DOHH2 (cell line): ENCODE data around the gene BEST3.

Experiments
- H3F3A ChIP-seq: fragments of 200-600 bp; sonication (generic), shearing (Covaris generic); 2 replicates; pipeline ENCODE4 v1.6.0; 2016; ENCODE audit warnings: antibody characterized with exemption, mild to moderate bottlenecking; ENCODE audit not compliant: control insufficient read depth, insufficient read depth
- H3K27ac ChIP-seq: fragments of 200-600 bp; sonication (generic); 2 replicates; pipeline ENCODE4 v1.5.1; 2014; ENCODE audit warnings: low read depth, mild to moderate bottlenecking, low read length, moderate library complexity
- H3K27me3 ChIP-seq: fragments of 200-600 bp; sonication (generic); 2 replicates; pipeline ENCODE4 v1.6.1; 2014; ENCODE audit warnings: mild to moderate bottlenecking, low read length, mixed read lengths; ENCODE audit not compliant: control insufficient read depth
- H3K36me3 ChIP-seq: fragments of 200-600 bp; sonication (generic); 2 replicates; pipeline ENCODE4 v1.6.1; 2014; ENCODE audit warnings: mild to moderate bottlenecking, low read length, moderate library complexity, mixed read lengths; ENCODE audit not compliant: control insufficient read depth
- H3K4me1 ChIP-seq: fragments of 200-600 bp; sonication (generic); 2 replicates; pipeline ENCODE4 v1.6.1; 2014; ENCODE audit warnings: mild to moderate bottlenecking, low read length, mixed read lengths; ENCODE audit not compliant: control insufficient read depth
- H3K4me2 ChIP-seq: fragments of 200-600 bp; sonication (generic); 2 replicates; pipeline ENCODE4 v1.6.0; 2014; ENCODE audit warnings: mild to moderate bottlenecking, low read length, moderate library complexity
- H3K4me3 ChIP-seq: fragments of 200-600 bp; sonication (generic); 2 replicates; pipeline ENCODE4 v1.5.1; 2014; ENCODE audit warnings: mild to moderate bottlenecking, low read length, mixed read lengths
- H3K79me2 ChIP-seq: fragments of 200-600 bp; sonication (generic); 2 replicates; pipeline ENCODE4 v1.6.1; 2014; ENCODE audit warnings: mild to moderate bottlenecking, low read length, mixed read lengths; ENCODE audit not compliant: control insufficient read depth
- H3K9me2 ChIP-seq: fragments of 200-600 bp; sonication (generic); replicated peaks from 2 replicates; pipeline ENCODE4 v1.6.1; 2014; ENCODE audit warnings: mild to moderate bottlenecking, low read length, mixed read lengths; ENCODE audit not compliant: control insufficient read depth
- H3K9me3 ChIP-seq: fragments of 200-600 bp; sonication (generic); 2 replicates; pipeline ENCODE4 v1.6.1; 2014; ENCODE audit warnings: antibody characterized with exemption, low read length, mixed read lengths; ENCODE audit not compliant: control insufficient read depth, insufficient read depth
- H4K20me1 ChIP-seq: fragments of 200-600 bp; sonication (generic); 2 replicates; pipeline ENCODE4 v1.6.0; 2014; ENCODE audit warnings: low read depth, mild to moderate bottlenecking, antibody characterized with exemption, low read length, moderate library complexity; ENCODE audit not compliant: control insufficient read depth, insufficient read depth
- EZH2phosphoT487 ChIP-seq: fragments of 200-600 bp; sonication (generic); IDR thresholded peaks from 2 replicates; pipeline ENCODE4 v1.6.1; 2017; ENCODE audit warnings: borderline replicate concordance, mild to moderate bottlenecking, antibody characterized with exemption, low read length, moderate library complexity, mixed read lengths
- TF ChIP-seq, protein P1 (sequence below): fragments of 200-600 bp; sonication (generic); IDR thresholded peaks from one replicate; pipeline ENCODE4 v1.5.1; 2014; ENCODE audit warnings: antibody characterized with exemption, mild to moderate bottlenecking, low read depth, low read length; ENCODE audit not compliant: poor library complexity, severe bottlenecking

Gene BEST3

DNA sequence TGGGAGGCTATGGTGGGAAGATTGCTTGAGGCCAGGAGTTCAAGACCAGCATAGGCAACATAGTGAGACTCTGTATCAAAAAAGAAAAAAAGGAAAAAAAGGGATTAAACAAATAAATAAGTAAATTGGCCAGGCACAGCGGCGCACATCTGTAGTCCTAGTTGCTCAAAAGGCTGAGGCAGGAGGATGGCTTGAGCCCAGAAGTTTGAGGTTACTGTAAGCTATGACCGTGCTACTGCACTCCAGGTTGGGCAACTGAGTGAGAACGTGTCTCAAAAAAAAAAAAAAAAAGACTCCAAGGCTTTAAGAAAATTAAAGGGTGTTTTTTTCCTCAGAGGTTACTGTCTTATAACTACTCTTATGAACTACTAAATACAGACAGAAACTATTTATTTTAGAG is 11.7 kb downstream of the BEST3 start:
- no peaks in the 10 kb centered on the region for H3K79me2 ChIP-seq
- TF ChIP-seq, protein P1, sequence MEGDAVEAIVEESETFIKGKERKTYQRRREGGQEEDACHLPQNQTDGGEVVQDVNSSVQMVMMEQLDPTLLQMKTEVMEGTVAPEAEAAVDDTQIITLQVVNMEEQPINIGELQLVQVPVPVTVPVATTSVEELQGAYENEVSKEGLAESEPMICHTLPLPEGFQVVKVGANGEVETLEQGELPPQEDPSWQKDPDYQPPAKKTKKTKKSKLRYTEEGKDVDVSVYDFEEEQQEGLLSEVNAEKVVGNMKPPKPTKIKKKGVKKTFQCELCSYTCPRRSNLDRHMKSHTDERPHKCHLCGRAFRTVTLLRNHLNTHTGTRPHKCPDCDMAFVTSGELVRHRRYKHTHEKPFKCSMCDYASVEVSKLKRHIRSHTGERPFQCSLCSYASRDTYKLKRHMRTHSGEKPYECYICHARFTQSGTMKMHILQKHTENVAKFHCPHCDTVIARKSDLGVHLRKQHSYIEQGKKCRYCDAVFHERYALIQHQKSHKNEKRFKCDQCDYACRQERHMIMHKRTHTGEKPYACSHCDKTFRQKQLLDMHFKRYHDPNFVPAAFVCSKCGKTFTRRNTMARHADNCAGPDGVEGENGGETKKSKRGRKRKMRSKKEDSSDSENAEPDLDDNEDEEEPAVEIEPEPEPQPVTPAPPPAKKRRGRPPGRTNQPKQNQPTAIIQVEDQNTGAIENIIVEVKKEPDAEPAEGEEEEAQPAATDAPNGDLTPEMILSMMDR, result no peak
- TF ChIP-seq EZH2phosphoT487, result no peak
- no peak overlapping the region for H3K4me2 ChIP-seq
- no peaks in the 10 kb centered on the region for H3K9me3 ChIP-seq
- H3K4me3 ChIP-seq, result no peak overlapping the region
- no peaks in the 10 kb centered on the region for H3K9me2 ChIP-seq
- no peaks in the 10 kb centered on the region for H3K36me3 ChIP-seq
- no peaks in the 10 kb centered on the region for H3F3A ChIP-seq
- H4K20me1 ChIP-seq, result no peaks in the 10 kb centered on the region
- no peak overlapping the region for H3K27ac ChIP-seq
- H3K27me3 ChIP-seq, result peaks cover 32% of the 10 kb centered on the region
- no peaks in the 10 kb centered on the region for H3K4me1 ChIP-seq

DNA sequence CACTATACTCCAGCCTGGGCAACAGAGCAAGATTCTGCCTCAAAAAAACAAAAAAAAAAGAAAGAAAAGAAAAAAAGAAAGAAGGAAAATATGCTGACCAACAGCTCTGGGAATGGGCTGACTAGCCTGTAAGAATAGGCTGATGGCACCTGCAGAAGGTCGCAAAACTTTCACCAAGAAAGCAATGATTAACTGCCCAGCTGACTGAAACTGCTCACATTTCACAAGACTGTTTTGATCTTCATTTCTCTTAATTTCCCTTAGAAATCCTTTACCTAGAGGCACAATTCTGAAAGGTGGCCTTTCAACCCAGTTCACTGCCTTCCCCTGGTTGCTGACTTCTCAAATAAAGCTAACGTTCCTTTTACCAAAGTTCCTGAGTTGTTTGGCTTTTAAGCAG is 12.4 kb downstream of the BEST3 start:
- Histone ChIP-seq H3K4me2 (no peak overlapping the region), H4K20me1 (no peaks in the 10 kb centered on the region), H3K9me2 (no peaks in the 10 kb centered on the region), H3K4me3 (no peak overlapping the region), H3K27me3 (peaks cover 29% of the 10 kb centered on the region), H3K9me3 (no peaks in the 10 kb centered on the region), H3K27ac (no peak overlapping the region), H3F3A (no peaks in the 10 kb centered on the region), H3K79me2 (no peaks in the 10 kb centered on the region), H3K36me3 (no peaks in the 10 kb centered on the region), H3K4me1 (no peaks in the 10 kb centered on the region)
- no peak for TF ChIP-seq EZH2phosphoT487
- TF ChIP-seq, protein P1, result no peak

GRCh38 chr12:69685810-69686209 is 13.3 kb downstream of the BEST3 start:
- Histone ChIP-seq H3K4me2 (no peak overlapping the region), H3K36me3 (no peaks in the 10 kb centered on the region), H3K27ac (no peak overlapping the region), H3K9me2 (no peaks in the 10 kb centered on the region), H3K4me1 (no peaks in the 10 kb centered on the region), H3K4me3 (no peak overlapping the region), H3K79me2 (no peaks in the 10 kb centered on the region), H4K20me1 (no peaks in the 10 kb centered on the region), H3K9me3 (no peaks in the 10 kb centered on the region), H3F3A (no peaks in the 10 kb centered on the region), H3K27me3 (peaks cover 29% of the 10 kb centered on the region)
- no peak for TF ChIP-seq EZH2phosphoT487
- TF ChIP-seq, protein P1, result no peak

GRCh38 chr12:69684466-69684865 is 14.6 kb downstream of the BEST3 start:
- Histone ChIP-seq H3K79me2 (no peaks in the 10 kb centered on the region), H3F3A (no peaks in the 10 kb centered on the region), H3K9me3 (no peaks in the 10 kb centered on the region), H3K36me3 (no peaks in the 10 kb centered on the region), H3K4me2 (no peak overlapping the region), H4K20me1 (no peaks in the 10 kb centered on the region), H3K27ac (no peak overlapping the region), H3K4me3 (no peak overlapping the region), H3K4me1 (no peaks in the 10 kb centered on the region), H3K27me3 (peaks cover 29% of the 10 kb centered on the region), H3K9me2 (no peaks in the 10 kb centered on the region)
- TF ChIP-seq, protein P1, result no peak
- no peak for TF ChIP-seq EZH2phosphoT487
